Sigmoid colon (tissue), 4 donors: ENCODE data around the gene FANCD2.

ENCODE experiments used
- CTCF ChIP-seq, 4 experiments: fragments of 450-650 bp in 3 of 4; fragments of 200-600 bp in 1 of 4; IDR thresholded peaks; one replicate each; pipeline ENCODE4 v1.5.1; 2016 to 2019; ENCODE audit warnings: antibody characterized with exemption in 4 of 4, mild to moderate bottlenecking in 3 of 4, moderate library complexity in 2 of 4
- POLR2AphosphoS5 ChIP-seq, 4 donors: sonication (generic); formaldehyde crosslinking; IDR thresholded peaks; one replicate each; pipeline ENCODE4 v1.6.1; 2017; ENCODE audit warnings: antibody characterized with exemption in 4 of 4

- TF ChIP-seq POLR2AphosphoS5 (IDR thresholded peaks at IDR 0.05) = no peak
- TF ChIP-seq CTCF (IDR thresholded peaks at IDR 0.05) = no peak
Observed at GRCh38 chr3:10140996-10141546, 114.8 kb downstream of the FANCD2 start.
